Neural cell (in vitro differentiated cells): ENCODE measurements around the gene KITLG. TPM values are rescaled to one million over a fixed set of nuclear protein-coding genes. Genes with fewer than 3 reads are reported as not detected.

ENCODE experiments used
- H2AFZ ChIP-seq: fragments of 200-600, 300-800 bp; sonication (generic), shearing (Covaris generic); 2 replicates; pipeline ENCODE4 v1.6.0; 2014; ENCODE audit warnings: low read depth, mild to moderate bottlenecking, antibody characterized with exemption, low read length, moderate library complexity
- H3F3A ChIP-seq: fragments of 200-600 bp; shearing (Covaris generic); 2 replicates; pipeline ENCODE4 v1.6.1; 2016; ENCODE audit warnings: mild to moderate bottlenecking, moderate library complexity, mixed read lengths, antibody characterized with exemption, low read length; ENCODE audit not compliant: insufficient read depth, poor library complexity, severe bottlenecking
- H3K27ac ChIP-seq: fragments of 200-600, 300-800 bp; sonication (generic), shearing (Covaris generic); 2 replicates; pipeline ENCODE4 v1.5.1; 2014; ENCODE audit warnings: mild to moderate bottlenecking, low read length, moderate library complexity
- H3K27me3 ChIP-seq: fragments of 300-800, 200-600 bp; sonication (generic), shearing (Covaris generic); 2 replicates; pipeline ENCODE4 v1.6.0; 2014; ENCODE audit warnings: mild to moderate bottlenecking, low read depth, low read length, moderate library complexity; ENCODE audit not compliant: insufficient read depth
- H3K36me3 ChIP-seq: fragments of 300-800, 200-600 bp; sonication (generic), shearing (Covaris generic); 2 replicates; pipeline ENCODE4 v1.5.1; 2014; ENCODE audit warnings: mild to moderate bottlenecking, antibody characterized with exemption, low read length, moderate library complexity; ENCODE audit not compliant: insufficient read depth
- H3K4me2 ChIP-seq: fragments of 300-800, 200-600 bp; sonication (generic), shearing (Covaris generic); 2 replicates; pipeline ENCODE4 v1.6.0; 2014; ENCODE audit warnings: mild to moderate bottlenecking, low read length
- H3K4me3 ChIP-seq: fragments of 300-800, 200-600 bp; sonication (generic), shearing (Covaris generic); 2 replicates; pipeline ENCODE4 v1.5.1; 2014; ENCODE audit warnings: mild to moderate bottlenecking, low read length, moderate library complexity
- H3K79me2 ChIP-seq: fragments of 200-600 bp; shearing (Covaris generic); replicated peaks from 2 replicates; pipeline ENCODE4 v1.6.0; 2014; ENCODE audit warnings: mild to moderate bottlenecking, low read length, moderate library complexity; ENCODE audit not compliant: insufficient read depth
- H3K9ac ChIP-seq: fragments of 300-800, 200-600 bp; sonication (generic), shearing (Covaris generic); 2 replicates; pipeline ENCODE4 v1.6.1; 2016; ENCODE audit warnings: mild to moderate bottlenecking, low read length, mixed read lengths
- H3K9me2 ChIP-seq: fragments of 200-600 bp; shearing (Covaris generic); 2 replicates; pipeline ENCODE4 v1.6.1; 2016; ENCODE audit warnings: mild to moderate bottlenecking, low read length, mixed read lengths; ENCODE audit not compliant: insufficient read depth
- H3K9me3 ChIP-seq: fragments of 200-600, 300-800 bp; sonication (generic), shearing (Covaris generic); 2 replicates; pipeline ENCODE4 v1.6.1; 2016; ENCODE audit warnings: mild to moderate bottlenecking, mixed run types, low read length, moderate library complexity, mixed read lengths
- H4K20me1 ChIP-seq: fragments of 200-600 bp; shearing (Covaris generic); 2 replicates; pipeline ENCODE4 v1.6.1; 2016; ENCODE audit warnings: mild to moderate bottlenecking, mixed run types; ENCODE audit not compliant: insufficient read depth
- EP300 ChIP-seq: fragments of 450-650 bp; conservative IDR thresholded peaks from 2 replicates; pipeline ENCODE4 v1.6.1; 2014; ENCODE audit warnings: antibody characterized with exemption, mild to moderate bottlenecking, moderate library complexity; ENCODE audit not compliant: poor library complexity, severe bottlenecking
- EZH2 ChIP-seq: fragments of 200-600, 300-800 bp; shearing (Covaris generic), sonication (generic); IDR thresholded peaks from 2 replicates; pipeline ENCODE4 v1.6.1; 2014; ENCODE audit warnings: antibody characterized with exemption, low read length, borderline replicate concordance, mild to moderate bottlenecking; ENCODE audit not compliant: insufficient read depth, poor library complexity, severe bottlenecking
- MXI1 ChIP-seq: fragments of 450-650 bp; conservative IDR thresholded peaks from 2 replicates; pipeline ENCODE4 v1.6.1; 2014; ENCODE audit warnings: antibody characterized with exemption, mild to moderate bottlenecking; ENCODE audit not compliant: poor library complexity, severe bottlenecking
- POLR2AphosphoS5 ChIP-seq: IDR thresholded peaks from 2 replicates; pipeline ENCODE4 v1.6.1; 2012
- RAD21 ChIP-seq: fragments of 450-650 bp; conservative IDR thresholded peaks from 2 replicates; pipeline ENCODE4 v1.6.1; 2014; ENCODE audit warnings: antibody characterized with exemption, mild to moderate bottlenecking, moderate library complexity
- SMC3 ChIP-seq: fragments of 450-650 bp; conservative IDR thresholded peaks from 2 replicates; pipeline ENCODE4 v1.6.1; 2014; ENCODE audit warnings: antibody characterized with exemption, mild to moderate bottlenecking, moderate library complexity; ENCODE audit not compliant: poor library complexity
- TAF1 ChIP-seq: IDR thresholded peaks from 2 replicates; pipeline ENCODE4 v1.6.1; 2012; ENCODE audit warnings: low read depth
- polyA plus RNA-seq: library from polyadenylated mRNA; depleted of rRNA; stranded (reverse); fragments of >200 nt; gene quantifications from 2 replicates; pipeline ENCODE4 v1.2.3, GENCODE V29; 2014
- TF ChIP-seq, protein P1 (sequence below): fragments of 450-650 bp; IDR thresholded peaks from 2 replicates; pipeline ENCODE4 v1.5.1; 2014; ENCODE audit warnings: antibody characterized with exemption, mild to moderate bottlenecking, moderate library complexity; ENCODE audit not compliant: poor library complexity, severe bottlenecking
- TF ChIP-seq, protein P2 (sequence below): IDR thresholded peaks from 2 replicates; pipeline ENCODE4 v1.6.1; 2012; ENCODE audit warnings: borderline replicate concordance

KITLG gene
- polyA plus RNA-seq, 1 donor from 2014 or later, result 6.2 TPM

DNA sequence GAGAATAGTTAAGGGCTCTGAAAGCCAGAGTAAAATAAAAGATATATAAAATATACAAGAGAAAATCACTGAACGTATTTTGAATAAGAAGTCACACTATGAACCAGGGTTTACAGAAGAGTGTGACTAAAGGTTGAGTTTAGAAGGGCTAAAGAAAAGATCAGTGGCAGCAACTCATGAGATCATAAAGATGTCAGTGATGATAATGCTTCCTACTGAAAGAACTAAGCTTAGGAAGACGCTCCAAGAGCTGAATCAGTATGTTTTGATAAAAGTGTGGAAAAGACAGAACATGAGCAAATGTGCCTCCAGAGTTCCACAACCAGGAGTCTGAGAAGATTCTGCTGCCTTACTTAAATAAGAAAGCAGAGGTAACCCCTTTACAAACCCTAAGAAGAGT lies 74.6 kb downstream of the KITLG start:
- Histone ChIP-seq H3F3A (no peaks in the 10 kb centered on the region), H3K9ac (no peak overlapping the region), H3K9me3 (no peaks in the 10 kb centered on the region), H3K4me2 (no peak overlapping the region), H3K9me2 (no peaks in the 10 kb centered on the region), H3K27ac (no peak overlapping the region), H3K27me3 (no peaks in the 10 kb centered on the region), H3K4me3 (no peak overlapping the region), H3K36me3 (no peaks in the 10 kb centered on the region), H3K79me2 (no peaks in the 10 kb centered on the region), H2AFZ (no peak overlapping the region), H4K20me1 (no peaks in the 10 kb centered on the region)
- TF ChIP-seq EZH2 (no peak), RAD21 (no peak)

DNA sequence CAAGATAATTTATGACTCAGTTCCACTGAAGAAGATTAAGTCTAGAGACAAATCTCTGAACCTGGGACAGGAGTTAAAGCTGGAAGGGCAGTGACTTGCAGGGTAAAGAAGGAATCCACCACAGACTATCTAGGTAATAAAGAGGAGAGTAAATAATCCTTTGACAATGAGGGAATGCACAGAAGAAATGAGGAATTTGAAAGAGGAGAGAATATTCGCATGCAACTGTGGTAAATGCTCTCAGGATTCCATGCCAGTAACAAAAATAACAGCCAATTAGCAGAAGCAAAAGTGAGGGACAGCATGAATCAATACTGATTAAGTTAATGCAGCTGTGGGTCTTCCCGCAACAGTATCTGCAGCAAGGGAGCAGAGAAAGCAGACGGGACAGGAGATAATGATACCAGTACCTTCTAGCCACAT lies 77.0 kb downstream of the KITLG start:
- H4K20me1 ChIP-seq, result no peaks in the 10 kb centered on the region
- no peak overlapping the region for H3K4me2 ChIP-seq
- H3K27me3 ChIP-seq, result no peaks in the 10 kb centered on the region
- H3K9me3 ChIP-seq, result no peaks in the 10 kb centered on the region
- H3K36me3 ChIP-seq, result no peaks in the 10 kb centered on the region
- no peak overlapping the region for H2AFZ ChIP-seq
- TF ChIP-seq EZH2 (no peak), MXI1 (no peak), EP300 (no peak), SMC3 (no peak), POLR2AphosphoS5 (no peak), TAF1 (no peak), RAD21 (no peak)
- TF ChIP-seq, protein P1, sequence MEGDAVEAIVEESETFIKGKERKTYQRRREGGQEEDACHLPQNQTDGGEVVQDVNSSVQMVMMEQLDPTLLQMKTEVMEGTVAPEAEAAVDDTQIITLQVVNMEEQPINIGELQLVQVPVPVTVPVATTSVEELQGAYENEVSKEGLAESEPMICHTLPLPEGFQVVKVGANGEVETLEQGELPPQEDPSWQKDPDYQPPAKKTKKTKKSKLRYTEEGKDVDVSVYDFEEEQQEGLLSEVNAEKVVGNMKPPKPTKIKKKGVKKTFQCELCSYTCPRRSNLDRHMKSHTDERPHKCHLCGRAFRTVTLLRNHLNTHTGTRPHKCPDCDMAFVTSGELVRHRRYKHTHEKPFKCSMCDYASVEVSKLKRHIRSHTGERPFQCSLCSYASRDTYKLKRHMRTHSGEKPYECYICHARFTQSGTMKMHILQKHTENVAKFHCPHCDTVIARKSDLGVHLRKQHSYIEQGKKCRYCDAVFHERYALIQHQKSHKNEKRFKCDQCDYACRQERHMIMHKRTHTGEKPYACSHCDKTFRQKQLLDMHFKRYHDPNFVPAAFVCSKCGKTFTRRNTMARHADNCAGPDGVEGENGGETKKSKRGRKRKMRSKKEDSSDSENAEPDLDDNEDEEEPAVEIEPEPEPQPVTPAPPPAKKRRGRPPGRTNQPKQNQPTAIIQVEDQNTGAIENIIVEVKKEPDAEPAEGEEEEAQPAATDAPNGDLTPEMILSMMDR, result no peak
- TF ChIP-seq, protein P2, sequence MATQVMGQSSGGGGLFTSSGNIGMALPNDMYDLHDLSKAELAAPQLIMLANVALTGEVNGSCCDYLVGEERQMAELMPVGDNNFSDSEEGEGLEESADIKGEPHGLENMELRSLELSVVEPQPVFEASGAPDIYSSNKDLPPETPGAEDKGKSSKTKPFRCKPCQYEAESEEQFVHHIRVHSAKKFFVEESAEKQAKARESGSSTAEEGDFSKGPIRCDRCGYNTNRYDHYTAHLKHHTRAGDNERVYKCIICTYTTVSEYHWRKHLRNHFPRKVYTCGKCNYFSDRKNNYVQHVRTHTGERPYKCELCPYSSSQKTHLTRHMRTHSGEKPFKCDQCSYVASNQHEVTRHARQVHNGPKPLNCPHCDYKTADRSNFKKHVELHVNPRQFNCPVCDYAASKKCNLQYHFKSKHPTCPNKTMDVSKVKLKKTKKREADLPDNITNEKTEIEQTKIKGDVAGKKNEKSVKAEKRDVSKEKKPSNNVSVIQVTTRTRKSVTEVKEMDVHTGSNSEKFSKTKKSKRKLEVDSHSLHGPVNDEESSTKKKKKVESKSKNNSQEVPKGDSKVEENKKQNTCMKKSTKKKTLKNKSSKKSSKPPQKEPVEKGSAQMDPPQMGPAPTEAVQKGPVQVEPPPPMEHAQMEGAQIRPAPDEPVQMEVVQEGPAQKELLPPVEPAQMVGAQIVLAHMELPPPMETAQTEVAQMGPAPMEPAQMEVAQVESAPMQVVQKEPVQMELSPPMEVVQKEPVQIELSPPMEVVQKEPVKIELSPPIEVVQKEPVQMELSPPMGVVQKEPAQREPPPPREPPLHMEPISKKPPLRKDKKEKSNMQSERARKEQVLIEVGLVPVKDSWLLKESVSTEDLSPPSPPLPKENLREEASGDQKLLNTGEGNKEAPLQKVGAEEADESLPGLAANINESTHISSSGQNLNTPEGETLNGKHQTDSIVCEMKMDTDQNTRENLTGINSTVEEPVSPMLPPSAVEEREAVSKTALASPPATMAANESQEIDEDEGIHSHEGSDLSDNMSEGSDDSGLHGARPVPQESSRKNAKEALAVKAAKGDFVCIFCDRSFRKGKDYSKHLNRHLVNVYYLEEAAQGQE, result no peak
- no peaks in the 10 kb centered on the region for H3K79me2 ChIP-seq
- H3F3A ChIP-seq, result no peaks in the 10 kb centered on the region
- no peak overlapping the region for H3K9ac ChIP-seq
- no peak overlapping the region for H3K27ac ChIP-seq
- no peaks in the 10 kb centered on the region for H3K9me2 ChIP-seq
- H3K4me3 ChIP-seq, result no peak overlapping the region
